ENCODE results near the gene KIF3B.

The KIF3B gene

GRCh38 chr20:32332614-32333013 is 55.2 kb downstream of the KIF3B start:
- WGBS, result 98% methylated on average over 3 of the region's 3 CpGs
- H3K23ac ChIP-seq (ENCODE audit: low read length in 2 of 2), result no peak overlapping the region
- no peak overlapping the region for H3K14ac ChIP-seq (ENCODE audit: low read length in 2 of 2)
- no peak overlapping the region for H2AK5ac ChIP-seq (ENCODE audit: low read length, severe bottlenecking)
- H3K79me1 ChIP-seq (replicated peaks; ENCODE audit: low read length, poor library complexity, severe bottlenecking), result peaks cover 15% of the 10 kb centered on the region
- no peak overlapping the region for H2AFZ ChIP-seq (ENCODE audit: low read depth, low read length)
- H3K9me3 ChIP-seq (ENCODE audit: control insufficient read depth, low read length), result no peaks in the 10 kb centered on the region
- H2BK5ac ChIP-seq (ENCODE audit: low read depth, low read length, poor library complexity, severe bottlenecking), result no peak overlapping the region
- no peak overlapping the region for H3K18ac ChIP-seq (ENCODE audit: low read depth in 1 of 2, low read length in 2 of 2)
- H3K4me1 ChIP-seq (ENCODE audit: control insufficient read depth, insufficient read depth, low read depth, low read length), result peaks cover 9% of the 10 kb centered on the region
- H3K36me3 ChIP-seq (ENCODE audit: control insufficient read depth in 1 of 2, insufficient read depth in 2 of 2, low read depth in 1 of 2, low read length in 2 of 2), result peaks cover 25 to 55% of the 10 kb centered on the region in 2 experiments
- no peak overlapping the region for H2BK15ac ChIP-seq (ENCODE audit: low read depth, poor library complexity, severe bottlenecking)
- no peak overlapping the region for H3K4ac ChIP-seq (ENCODE audit: low read depth in 1 of 2, low read length in 2 of 2)
- H3K4me3 ChIP-seq (ENCODE audit: insufficient read depth in 1 of 2, low read depth in 1 of 2, low read length in 2 of 2), result no peak overlapping the region
- no peak overlapping the region for H2BK12ac ChIP-seq (ENCODE audit: low read length in 2 of 2)
- no peak overlapping the region for H4K8ac ChIP-seq (ENCODE audit: low read length)
- no peaks in the 10 kb centered on the region for H3K27me3 ChIP-seq (ENCODE audit: control insufficient read depth in 1 of 2, insufficient read depth in 1 of 2, low read length in 2 of 2)
- no peak overlapping the region for H2BK120ac ChIP-seq (ENCODE audit: low read depth, low read length)
- DNase-seq, result no peak
- no peak overlapping the region for H3K9ac ChIP-seq (ENCODE audit: low read length)
- H3K4me2 ChIP-seq (ENCODE audit: low read length, poor library complexity, severe bottlenecking), result no peak overlapping the region
- H3K27ac ChIP-seq (ENCODE audit: low read length, poor library complexity, severe bottlenecking), result no peak overlapping the region
- H4K91ac ChIP-seq (ENCODE audit: low read length), result no peak overlapping the region

- WGBS, result 91% methylated on average over 11 of the region's 12 CpGs
These were observed 55.9 kb downstream of the KIF3B start for GRCh38 chr20:32333181-32333987.

GRCh38 chr20:32333988-32334885 is 56.8 kb downstream of the KIF3B start:
- 95% methylated on average over 12 of the region's 13 CpGs for WGBS

More at GRCh38 chr20:32333181-32333987, 55.9 kb downstream of the KIF3B start:
- H3K23ac ChIP-seq (ENCODE audit: low read length in 2 of 2), result no peak overlapping the region
- H3K4me1 ChIP-seq (ENCODE audit: control insufficient read depth, insufficient read depth, low read depth, low read length), result peaks cover 6% of the 10 kb centered on the region
- no peak overlapping the region for H3K4ac ChIP-seq (ENCODE audit: low read depth in 1 of 2, low read length in 2 of 2)
- H4K8ac ChIP-seq (ENCODE audit: low read length), result no peak overlapping the region
- H2AFZ ChIP-seq (ENCODE audit: low read depth, low read length), result no peak overlapping the region
- H3K9me3 ChIP-seq (ENCODE audit: control insufficient read depth, low read length), result no peaks in the 10 kb centered on the region
- DNase-seq, result no peak
- no peak overlapping the region for H2BK15ac ChIP-seq (ENCODE audit: low read depth, poor library complexity, severe bottlenecking)
- H3K14ac ChIP-seq (ENCODE audit: low read length in 2 of 2), result no peak overlapping the region
- H3K4me2 ChIP-seq (ENCODE audit: low read length, poor library complexity, severe bottlenecking), result no peak overlapping the region
- peaks cover 19% of the 10 kb centered on the region for H3K79me1 ChIP-seq (replicated peaks; ENCODE audit: low read length, poor library complexity, severe bottlenecking)
- H3K18ac ChIP-seq (ENCODE audit: low read depth in 1 of 2, low read length in 2 of 2), result no peak overlapping the region
- H2AK5ac ChIP-seq (ENCODE audit: low read length, severe bottlenecking), result no peak overlapping the region
- no peak overlapping the region for H4K91ac ChIP-seq (ENCODE audit: low read length)
- H3K4me3 ChIP-seq (ENCODE audit: insufficient read depth in 1 of 2, low read depth in 1 of 2, low read length in 2 of 2), result no peak overlapping the region
- no peak overlapping the region for H2BK120ac ChIP-seq (ENCODE audit: low read depth, low read length)
- H2BK12ac ChIP-seq (ENCODE audit: low read length in 2 of 2), result no peak overlapping the region
- no peak overlapping the region for H3K27ac ChIP-seq (ENCODE audit: low read length, poor library complexity, severe bottlenecking)
- H3K27me3 ChIP-seq (ENCODE audit: control insufficient read depth in 1 of 2, insufficient read depth in 1 of 2, low read length in 2 of 2), result no peaks in the 10 kb centered on the region
- H3K9ac ChIP-seq (ENCODE audit: low read length), result no peak overlapping the region
- no peak overlapping the region for H2BK5ac ChIP-seq (ENCODE audit: low read depth, low read length, poor library complexity, severe bottlenecking)
- peaks cover 31 to 58% of the 10 kb centered on the region in 2 experiments for H3K36me3 ChIP-seq (ENCODE audit: control insufficient read depth in 1 of 2, insufficient read depth in 2 of 2, low read depth in 1 of 2, low read length in 2 of 2)

GRCh38 chr20:32336918-32337347 is 59.5 kb downstream of the KIF3B start:
- Histone ChIP-seq H3K4me2 (ENCODE audit: low read length, poor library complexity, severe bottlenecking) (no peak overlapping the region), H3K4me1 (ENCODE audit: control insufficient read depth, insufficient read depth, low read depth, low read length) (peaks cover 4% of the 10 kb centered on the region), H3K18ac (ENCODE audit: low read depth in 1 of 2, low read length in 2 of 2) (no peak overlapping the region), H3K27me3 (ENCODE audit: control insufficient read depth in 1 of 2, insufficient read depth in 1 of 2, low read length in 2 of 2) (no peaks in the 10 kb centered on the region), H2BK120ac (ENCODE audit: low read depth, low read length) (no peak overlapping the region), H3K9me3 (ENCODE audit: control insufficient read depth, low read length) (no peaks in the 10 kb centered on the region), H3K4me3 (ENCODE audit: insufficient read depth in 1 of 2, low read depth in 1 of 2, low read length in 2 of 2) (no peak overlapping the region), H3K4ac (ENCODE audit: low read depth in 1 of 2, low read length in 2 of 2) (no peak overlapping the region), H2BK15ac (ENCODE audit: low read depth, poor library complexity, severe bottlenecking) (no peak overlapping the region), H3K36me3 (ENCODE audit: control insufficient read depth in 1 of 2, insufficient read depth in 2 of 2, low read depth in 1 of 2, low read length in 2 of 2) (peaks cover 21 to 29% of the 10 kb centered on the region in 2 experiments), H3K9ac (ENCODE audit: low read length) (no peak overlapping the region), H2BK5ac (ENCODE audit: low read depth, low read length, poor library complexity, severe bottlenecking) (no peak overlapping the region), H3K27ac (ENCODE audit: low read length, poor library complexity, severe bottlenecking) (no peak overlapping the region), H4K91ac (ENCODE audit: low read length) (no peak overlapping the region), H3K23ac (ENCODE audit: low read length in 2 of 2) (no peak overlapping the region), H3K79me1 (replicated peaks; ENCODE audit: low read length, poor library complexity, severe bottlenecking) (peaks cover 12% of the 10 kb centered on the region), H2AK5ac (ENCODE audit: low read length, severe bottlenecking) (no peak overlapping the region), H3K14ac (ENCODE audit: low read length in 2 of 2) (no peak overlapping the region), H4K8ac (ENCODE audit: low read length) (no peak overlapping the region), H2BK12ac (ENCODE audit: low read length in 2 of 2) (no peak overlapping the region), H2AFZ (ENCODE audit: low read depth, low read length) (no peak overlapping the region)
- WGBS, result 68% methylated on average over 5 of the region's 5 CpGs
- DNase-seq, result peak; percentile 71

More at GRCh38 chr20:32333988-32334885, 56.8 kb downstream of the KIF3B start:
- no peak overlapping the region for H3K23ac ChIP-seq (ENCODE audit: low read length in 2 of 2)
- H3K27ac ChIP-seq (ENCODE audit: low read length, poor library complexity, severe bottlenecking), result no peak overlapping the region
- H3K18ac ChIP-seq (ENCODE audit: low read depth in 1 of 2, low read length in 2 of 2), result no peak overlapping the region
- H3K4me1 ChIP-seq (ENCODE audit: control insufficient read depth, insufficient read depth, low read depth, low read length), result peaks cover 5% of the 10 kb centered on the region
- H3K4me3 ChIP-seq (ENCODE audit: insufficient read depth in 1 of 2, low read depth in 1 of 2, low read length in 2 of 2), result no peak overlapping the region
- no peak overlapping the region for H2BK15ac ChIP-seq (ENCODE audit: low read depth, poor library complexity, severe bottlenecking)
- H3K9ac ChIP-seq (ENCODE audit: low read length), result no peak overlapping the region
- no peak for DNase-seq
- no peak overlapping the region for H3K14ac ChIP-seq (ENCODE audit: low read length in 2 of 2)
- H2BK120ac ChIP-seq (ENCODE audit: low read depth, low read length), result no peak overlapping the region
- H4K8ac ChIP-seq (ENCODE audit: low read length), result no peak overlapping the region
- H3K27me3 ChIP-seq (ENCODE audit: control insufficient read depth in 1 of 2, insufficient read depth in 1 of 2, low read length in 2 of 2), result no peaks in the 10 kb centered on the region
- H3K9me3 ChIP-seq (ENCODE audit: control insufficient read depth, low read length), result no peaks in the 10 kb centered on the region
- H3K4ac ChIP-seq (ENCODE audit: low read depth in 1 of 2, low read length in 2 of 2), result no peak overlapping the region
- H3K79me1 ChIP-seq (replicated peaks; ENCODE audit: low read length, poor library complexity, severe bottlenecking), result peaks cover 20% of the 10 kb centered on the region
- H2AFZ ChIP-seq (ENCODE audit: low read depth, low read length), result no peak overlapping the region
- H4K91ac ChIP-seq (ENCODE audit: low read length), result no peak overlapping the region
- no peak overlapping the region for H2BK12ac ChIP-seq (ENCODE audit: low read length in 2 of 2)
- no peak overlapping the region for H3K4me2 ChIP-seq (ENCODE audit: low read length, poor library complexity, severe bottlenecking)
- H2AK5ac ChIP-seq (ENCODE audit: low read length, severe bottlenecking), result no peak overlapping the region
- no peak overlapping the region for H2BK5ac ChIP-seq (ENCODE audit: low read depth, low read length, poor library complexity, severe bottlenecking)
- peaks cover 35 to 55% of the 10 kb centered on the region in 2 experiments for H3K36me3 ChIP-seq (ENCODE audit: control insufficient read depth in 1 of 2, insufficient read depth in 2 of 2, low read depth in 1 of 2, low read length in 2 of 2)
